ENCODE measurements around the gene SYT8.

The SYT8 gene

DNA sequence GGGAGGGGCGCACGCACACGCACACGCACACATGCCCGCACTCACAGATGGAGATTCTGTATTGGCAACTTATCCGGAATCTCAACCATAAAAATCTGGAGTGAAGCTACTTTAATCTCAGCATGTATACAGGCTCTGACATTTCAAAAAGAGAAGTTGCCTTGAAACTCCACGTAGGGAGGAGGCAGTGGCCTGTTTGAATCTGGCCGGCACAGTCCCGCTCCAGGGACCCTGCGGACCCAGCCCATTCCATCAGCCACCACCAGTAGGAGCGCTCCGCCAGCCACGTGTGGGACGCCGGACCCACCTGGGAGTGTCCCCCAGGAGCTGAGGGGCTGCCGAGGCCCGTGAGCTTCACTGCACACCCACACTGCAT lies 1.9 kb upstream of the SYT8 start:
- DNase-seq, result no peak

DNA sequence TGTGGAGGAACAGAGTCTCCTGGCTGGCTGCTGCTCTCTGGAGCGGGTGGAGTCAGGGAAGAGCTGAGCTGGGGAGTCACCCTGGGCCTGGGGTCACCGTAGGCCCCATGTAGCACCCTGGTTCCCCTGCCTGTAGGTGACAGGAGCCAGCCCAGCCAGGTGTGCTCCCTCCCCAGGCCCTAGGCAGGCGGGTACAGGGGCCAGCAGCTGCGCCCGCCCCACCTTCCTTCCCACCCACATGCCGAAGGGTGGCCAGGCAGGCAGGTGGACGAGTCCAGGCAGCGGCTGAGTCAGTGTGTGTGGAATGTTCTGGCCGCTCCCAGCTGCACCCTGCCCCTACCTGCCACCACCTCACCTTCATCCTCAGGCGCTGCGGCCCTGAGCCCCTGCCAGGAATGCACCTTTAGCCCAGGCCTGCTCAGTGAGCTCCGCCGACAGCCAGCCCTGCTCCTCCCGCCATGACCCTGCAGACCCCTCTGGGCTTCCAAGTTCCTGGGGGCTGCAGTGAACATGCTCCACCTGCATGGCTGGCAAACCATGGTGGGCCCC lies 654 bp upstream of the SYT8 start:
- no peak for DNase-seq

DNA sequence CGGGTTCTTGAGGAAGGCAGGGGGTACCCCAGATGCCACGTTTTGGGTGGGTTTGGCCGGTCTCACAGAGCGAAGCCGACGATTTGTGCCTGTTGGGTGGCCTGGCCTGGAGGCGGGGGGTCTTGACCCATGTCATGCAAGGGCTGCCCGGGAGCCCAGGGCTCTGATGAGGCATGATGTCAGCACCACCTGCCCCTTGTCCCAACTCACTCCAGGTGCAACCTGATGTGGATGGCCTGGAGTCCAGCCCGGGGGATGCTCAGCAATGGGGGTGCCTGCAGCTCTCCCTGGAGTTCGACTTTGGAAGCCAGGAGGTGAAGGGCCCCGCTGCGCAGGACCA lies 851 bp downstream of the SYT8 start:
- DNase-seq, result no peak

DNA sequence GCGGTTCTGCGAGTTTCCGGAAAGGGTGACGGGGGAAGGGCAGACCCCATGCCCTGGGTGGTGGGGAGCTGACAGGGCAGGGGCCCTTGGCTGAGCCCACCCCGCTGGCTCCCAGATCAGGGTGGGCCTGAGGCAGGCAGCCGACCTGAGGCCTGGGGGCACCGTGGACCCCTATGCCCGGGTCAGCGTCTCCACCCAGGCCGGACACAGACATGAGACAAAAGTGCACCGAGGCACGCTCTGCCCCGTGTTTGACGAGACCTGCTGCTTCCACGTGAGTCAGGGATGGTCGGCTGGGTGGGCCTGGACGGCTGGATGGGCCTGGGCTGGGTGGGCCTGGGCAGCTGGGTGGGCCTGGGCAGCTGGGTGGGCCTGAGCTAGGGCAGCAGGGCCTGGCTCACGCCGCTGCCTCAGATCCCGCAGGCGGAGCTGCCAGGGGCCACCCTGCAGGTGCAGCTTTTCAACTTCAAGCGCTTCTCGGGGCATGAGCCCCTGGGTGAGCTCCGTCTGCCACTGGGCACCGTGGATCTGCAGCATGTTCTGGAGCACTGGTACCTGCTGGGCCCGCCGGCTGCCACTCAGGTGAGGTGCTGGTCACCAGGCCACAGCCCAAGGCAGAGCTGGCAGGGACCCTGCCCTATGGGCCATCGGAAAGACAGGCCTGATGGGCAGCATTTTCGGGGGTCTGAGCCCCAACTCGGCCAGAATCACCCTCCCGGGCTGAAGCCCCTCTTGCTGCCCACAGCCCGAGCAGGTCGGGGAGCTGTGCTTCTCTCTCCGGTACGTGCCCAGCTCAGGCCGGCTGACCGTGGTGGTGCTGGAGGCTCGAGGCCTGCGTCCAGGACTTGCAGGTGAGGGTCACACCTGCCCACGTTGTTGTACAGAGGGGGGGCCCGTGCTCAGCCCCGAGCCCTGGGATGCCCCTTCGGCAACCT lies 1.5 kb downstream of the SYT8 start:
- no peak for DNase-seq

DNA sequence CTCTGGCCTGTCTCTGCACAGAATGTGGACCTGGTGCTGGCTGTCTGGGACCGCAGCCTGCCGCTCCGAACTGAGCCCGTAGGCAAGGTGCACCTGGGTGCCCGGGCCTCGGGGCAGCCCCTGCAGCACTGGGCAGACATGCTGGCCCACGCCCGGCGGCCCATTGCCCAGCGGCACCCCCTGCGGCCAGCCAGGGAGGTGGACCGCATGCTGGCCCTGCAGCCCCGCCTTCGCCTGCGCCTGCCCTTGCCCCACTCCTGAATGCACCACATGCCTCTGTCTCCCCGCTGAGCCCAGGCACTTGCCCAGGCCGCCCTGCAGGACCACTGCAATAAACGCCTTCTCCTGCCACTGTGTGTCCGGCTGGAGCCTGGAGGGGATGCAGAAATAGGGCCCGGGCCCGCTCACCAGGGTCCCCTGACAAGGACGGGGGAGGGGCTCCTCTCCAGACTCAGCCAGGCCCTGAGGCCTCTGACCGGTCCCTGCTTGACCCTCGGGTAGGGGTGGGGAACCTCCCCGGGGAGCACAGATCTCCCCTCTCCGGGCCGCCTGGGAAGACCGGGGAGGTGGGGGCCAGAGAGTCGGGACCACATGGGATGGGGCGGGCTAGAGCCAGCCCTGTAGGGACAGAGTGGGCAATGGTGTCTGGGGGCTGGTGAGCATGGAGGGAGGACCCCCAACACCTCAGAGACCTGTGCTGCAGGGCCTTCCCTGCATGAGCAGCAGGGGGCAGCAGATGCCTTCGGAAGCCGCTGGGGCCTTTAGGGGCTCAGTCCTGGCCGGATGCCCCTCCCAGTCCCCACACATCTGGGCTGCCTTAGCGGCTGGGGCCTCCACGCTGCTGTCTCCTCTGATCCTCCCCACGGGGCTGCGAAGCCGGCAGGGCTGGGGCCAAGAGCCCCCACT lies 2.6 kb downstream of the SYT8 start:
- DNase-seq, result peak; percentile 79 to 83

DNA sequence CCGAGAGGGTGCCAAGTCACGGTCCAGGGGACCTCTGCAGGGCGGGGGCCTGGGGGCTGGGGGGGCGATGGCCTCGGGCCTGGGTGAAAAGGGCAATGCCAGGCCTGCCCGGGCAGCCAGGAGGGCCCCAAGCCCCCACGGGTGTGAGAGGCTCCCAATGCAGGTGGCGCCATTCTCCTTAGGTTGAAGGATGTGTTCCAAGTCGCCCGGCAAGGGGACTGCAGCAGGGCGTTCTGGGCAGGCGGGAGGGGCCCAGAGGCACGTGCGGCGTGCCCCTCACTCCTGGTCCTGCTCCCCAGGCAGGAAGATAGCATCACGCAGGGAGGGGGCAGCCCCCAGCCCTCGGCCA lies 3.3 kb downstream of the SYT8 start:
- no peak for DNase-seq

DNA sequence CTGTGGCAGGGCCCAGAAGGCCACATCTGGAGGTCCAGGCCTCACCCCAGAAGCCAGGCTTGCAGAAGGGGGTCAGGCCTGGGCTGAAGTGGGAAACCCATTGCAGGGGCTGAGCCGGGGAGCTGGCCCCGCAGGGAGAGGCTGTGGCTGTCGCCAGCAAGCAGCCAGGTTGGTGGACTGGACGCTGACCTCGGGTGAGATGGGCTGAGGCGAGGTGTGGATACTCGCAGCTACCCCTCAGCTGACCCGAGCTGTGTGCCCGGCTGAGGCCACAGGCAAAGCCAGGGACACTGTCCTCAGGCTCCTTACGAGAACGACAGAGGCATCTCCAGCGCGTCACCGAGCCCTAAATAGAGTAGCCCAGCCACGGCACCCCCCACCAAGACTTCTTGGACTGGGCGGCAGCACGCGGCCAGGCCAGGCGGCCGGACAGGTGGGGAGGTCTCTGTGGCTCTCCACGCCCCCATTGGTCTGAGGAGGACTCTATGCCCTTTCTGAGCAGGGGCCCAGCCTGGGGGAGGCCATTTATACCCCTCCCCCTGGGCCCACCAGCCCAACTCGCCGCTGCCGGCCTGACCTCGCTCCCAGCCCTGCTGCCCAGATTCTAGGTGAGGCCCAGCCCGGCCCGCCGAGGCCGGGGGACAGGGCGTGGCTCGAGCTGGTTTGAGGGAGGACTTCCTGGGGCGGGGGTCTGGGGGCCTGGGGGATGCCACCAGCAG lies 3.8 kb downstream of the SYT8 start, which contains the start of gene TNNI2:
Gene TNNI2, plus strand, starts transcription at position 556 of the 719 bp plus-strand sequence. CDS start 716 bp downstream, outside the sequence.
- DNase-seq, result no peak

DNA sequence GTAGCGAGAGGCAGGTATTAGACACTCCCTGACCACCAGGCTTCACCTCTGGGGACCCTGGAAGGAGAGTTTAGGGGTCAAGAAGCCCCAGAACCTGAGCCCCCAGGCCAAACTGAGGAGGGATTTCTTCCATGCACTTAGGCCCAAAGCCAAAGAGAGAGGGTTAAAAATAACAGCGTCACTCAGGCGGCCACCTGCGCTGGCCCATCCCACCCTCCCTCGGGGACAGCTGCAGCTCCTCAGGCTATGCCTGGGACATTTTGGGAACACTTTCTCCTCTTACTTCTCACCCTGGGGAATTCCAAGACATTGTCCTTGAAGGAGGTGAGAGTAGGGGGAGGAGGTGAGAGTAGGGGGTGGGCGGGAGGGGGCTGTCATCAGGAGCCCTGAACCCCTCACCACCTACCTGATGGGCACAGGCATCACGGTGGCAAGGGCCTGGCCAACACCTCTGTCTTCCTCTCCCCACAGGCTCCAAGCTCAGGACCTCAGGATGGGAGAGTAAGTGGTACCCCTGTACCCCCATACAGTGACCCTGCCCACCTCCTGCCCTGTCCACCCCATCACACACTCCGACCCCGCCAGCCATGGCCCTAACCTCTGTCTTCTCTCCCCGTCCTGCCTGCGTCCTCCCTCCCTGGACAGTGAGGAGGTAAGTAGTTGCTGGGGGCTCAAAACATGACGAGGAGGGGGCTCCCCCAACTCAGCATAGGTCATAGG lies 4.6 kb downstream of the SYT8 start:
- no peak for DNase-seq

DNA sequence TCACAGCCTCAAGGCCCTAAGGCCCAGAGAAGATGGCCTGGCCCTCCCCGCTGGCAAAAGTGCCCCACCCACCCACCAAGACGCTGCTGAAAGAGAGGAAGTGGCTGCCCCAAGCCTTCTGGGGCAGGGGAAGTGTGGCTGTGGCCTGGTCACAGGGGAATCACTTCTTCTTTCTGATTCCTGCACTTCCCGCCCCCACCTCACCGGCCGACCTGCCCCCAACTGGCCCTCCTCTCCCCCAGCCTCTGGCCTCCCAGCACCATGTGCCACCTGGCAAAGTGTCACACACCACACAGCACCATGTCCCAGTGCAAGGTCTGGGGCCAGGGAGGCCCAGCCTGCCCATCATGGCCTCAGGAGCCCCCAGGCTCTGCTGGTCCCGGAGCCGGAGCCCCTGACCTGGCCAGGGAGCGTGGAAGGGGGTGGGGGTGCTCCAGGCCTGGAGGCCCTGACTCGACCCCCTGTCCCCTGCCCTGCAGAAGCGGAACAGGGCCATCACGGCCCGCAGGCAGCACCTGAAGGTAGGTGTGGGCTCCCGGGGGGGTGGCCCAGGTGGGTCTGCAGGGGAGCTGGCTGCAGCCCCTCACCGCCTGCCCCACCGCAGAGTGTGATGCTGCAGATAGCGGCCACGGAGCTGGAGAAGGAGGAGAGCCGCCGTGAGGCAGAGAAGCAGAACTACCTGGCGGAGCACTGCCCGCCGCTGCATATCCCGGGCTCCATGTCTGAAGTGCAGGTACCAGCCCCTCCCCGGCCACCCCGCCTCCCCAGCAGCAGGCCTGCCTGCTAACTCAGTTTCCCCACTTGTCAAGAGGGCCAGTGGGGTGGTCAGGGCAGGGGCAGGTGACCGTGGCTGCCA lies 5.4 kb downstream of the SYT8 start:
- DNase-seq, result no peak

DNA sequence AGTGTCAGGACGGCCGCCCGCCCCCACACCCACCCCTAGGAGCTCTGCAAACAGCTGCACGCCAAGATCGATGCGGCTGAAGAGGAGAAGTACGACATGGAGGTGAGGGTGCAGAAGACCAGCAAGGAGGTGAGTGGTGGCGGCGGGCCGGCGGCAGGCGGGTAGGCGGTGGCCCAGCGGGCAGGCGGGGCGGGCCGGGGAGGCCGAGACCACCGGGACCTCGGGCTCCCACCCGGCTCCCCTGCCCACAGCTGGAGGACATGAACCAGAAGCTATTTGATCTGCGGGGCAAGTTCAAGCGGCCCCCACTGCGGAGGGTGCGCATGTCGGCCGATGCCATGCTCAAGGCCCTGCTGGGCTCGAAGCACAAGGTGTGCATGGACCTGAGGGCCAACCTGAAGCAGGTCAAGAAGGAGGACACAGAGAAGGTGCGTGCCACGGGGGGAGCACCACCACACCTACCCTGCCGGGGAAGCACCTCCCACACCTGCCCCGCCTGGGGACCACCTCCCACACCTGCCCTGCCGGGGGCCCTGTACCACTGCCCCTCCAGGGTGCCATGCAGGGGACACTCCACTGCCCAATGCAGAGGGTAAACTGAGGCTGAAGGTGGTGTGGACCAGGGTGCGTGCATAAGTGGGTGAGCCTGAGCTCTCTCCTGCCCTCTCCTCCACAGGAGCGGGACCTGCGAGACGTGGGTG lies 6.1 kb downstream of the SYT8 start:
- DNase-seq, result no peak

DNA sequence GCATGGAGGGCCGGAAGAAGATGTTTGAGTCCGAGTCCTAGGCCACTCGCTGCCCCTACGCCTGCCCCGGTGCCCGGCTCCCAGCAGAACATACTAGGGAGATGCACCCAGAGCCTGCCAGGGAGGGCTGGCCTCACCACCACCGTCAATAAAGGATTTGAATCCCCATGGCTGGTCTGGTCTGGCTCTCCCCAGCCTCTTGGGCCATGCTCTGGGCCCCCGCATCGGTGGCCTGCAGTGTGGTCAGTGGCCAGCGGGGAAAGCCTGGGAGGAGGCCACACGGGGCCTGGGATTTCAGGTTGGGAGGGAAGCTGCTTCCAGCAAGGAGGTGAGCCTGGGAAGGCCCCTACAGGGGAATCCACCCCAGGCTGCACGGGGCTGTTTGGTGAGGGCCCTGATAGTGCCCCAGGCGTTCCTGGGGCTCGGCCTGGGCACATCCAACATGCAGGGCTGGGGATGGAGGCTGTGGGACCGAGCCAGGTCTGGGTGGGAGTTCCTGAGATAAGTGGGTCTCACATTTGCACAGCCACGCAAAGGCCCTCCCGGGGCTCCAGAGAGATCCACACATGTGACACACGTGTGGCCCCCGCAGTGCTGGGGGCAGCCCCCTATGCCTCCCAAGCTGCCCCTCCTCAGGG lies 6.8 kb downstream of the SYT8 start:
- DNase-seq, result no peak

DNA sequence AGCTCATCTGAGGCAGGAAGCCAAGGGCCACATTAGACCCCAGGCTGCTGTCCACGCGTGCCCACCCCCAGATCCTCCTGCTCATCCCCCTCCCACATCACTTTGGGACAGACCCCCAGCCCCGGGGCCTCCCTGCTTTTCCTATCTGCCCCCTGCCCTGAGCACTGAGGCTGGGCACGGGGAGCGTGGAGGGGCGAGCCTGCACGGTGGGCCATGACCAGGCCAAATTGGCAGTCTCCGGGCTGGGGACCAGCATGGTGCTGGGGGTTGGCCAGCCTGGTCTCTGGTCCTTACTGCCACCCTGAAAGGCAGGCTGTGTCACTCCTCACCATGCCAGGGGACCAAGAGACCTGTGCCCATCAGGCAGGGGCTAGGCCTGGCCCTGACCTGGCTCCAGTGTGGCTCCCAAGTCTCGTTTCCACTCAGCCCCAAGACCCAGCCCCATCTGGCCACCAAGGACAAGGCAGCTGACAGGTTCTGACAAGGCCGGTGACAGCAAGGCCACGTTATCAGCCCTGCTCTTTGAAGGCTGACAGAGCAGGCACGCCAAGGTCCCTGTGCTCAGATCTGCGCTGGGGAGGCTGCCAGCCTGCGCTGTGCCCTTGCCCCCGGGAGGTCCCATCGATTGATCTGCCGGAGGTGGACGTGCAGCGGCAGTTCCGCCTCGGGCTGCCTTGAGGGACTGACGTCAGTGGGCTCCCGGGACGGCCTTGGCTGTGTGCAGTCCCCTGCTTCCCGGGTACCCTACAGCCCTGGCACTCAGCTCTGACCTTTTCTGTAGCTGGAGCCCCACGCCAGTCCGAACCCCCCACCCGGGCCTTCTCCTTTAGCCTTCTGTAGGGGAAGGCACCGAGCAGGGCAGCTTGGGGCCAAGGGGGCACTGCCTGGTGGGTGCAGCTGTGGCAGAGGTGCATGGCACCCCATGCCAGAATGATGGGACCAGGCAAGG lies 7.6 kb downstream of the SYT8 start:
- DNase-seq, result no peak

DNA sequence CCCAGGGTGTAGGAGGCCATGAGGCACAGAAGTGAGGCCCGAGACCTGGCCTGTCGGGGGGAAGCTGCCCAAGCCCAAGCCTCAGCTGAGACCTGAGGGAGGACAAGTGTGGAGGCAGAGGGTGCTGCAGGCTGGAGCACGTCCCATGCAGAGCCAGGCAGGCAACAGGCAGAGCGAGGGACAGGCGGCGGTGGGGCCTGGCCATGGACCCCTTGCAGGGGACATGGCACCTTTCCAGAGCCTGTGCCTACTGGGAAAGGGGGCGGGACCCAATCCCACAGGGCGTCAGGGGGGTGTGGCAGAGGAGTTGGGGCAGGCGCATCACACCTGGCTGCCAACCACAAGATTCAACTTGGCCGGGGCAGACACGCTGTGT lies 8.3 kb downstream of the SYT8 start:
- no peak for DNase-seq

DNA sequence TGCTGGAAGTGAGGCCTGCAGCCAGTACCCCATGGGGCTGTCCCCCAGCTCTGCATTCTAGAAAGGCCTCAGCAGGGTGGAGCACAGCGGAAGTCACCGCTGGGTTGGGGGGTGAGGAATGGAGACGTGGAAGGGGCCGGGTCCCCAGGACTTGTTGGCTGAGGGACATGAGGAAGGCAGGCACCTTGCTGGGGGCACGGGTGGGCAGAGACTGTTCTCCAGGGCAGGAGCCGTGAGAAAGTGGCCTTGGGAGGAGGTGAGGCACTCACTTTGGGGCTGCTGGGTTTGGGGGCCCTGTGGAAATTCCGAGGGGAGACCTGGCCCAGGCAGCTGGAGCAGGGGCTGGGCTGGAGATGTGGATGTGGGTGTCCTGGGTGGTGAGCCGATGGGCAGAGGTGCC lies 9.0 kb downstream of the SYT8 start:
- DNase-seq, result no peak

DNA sequence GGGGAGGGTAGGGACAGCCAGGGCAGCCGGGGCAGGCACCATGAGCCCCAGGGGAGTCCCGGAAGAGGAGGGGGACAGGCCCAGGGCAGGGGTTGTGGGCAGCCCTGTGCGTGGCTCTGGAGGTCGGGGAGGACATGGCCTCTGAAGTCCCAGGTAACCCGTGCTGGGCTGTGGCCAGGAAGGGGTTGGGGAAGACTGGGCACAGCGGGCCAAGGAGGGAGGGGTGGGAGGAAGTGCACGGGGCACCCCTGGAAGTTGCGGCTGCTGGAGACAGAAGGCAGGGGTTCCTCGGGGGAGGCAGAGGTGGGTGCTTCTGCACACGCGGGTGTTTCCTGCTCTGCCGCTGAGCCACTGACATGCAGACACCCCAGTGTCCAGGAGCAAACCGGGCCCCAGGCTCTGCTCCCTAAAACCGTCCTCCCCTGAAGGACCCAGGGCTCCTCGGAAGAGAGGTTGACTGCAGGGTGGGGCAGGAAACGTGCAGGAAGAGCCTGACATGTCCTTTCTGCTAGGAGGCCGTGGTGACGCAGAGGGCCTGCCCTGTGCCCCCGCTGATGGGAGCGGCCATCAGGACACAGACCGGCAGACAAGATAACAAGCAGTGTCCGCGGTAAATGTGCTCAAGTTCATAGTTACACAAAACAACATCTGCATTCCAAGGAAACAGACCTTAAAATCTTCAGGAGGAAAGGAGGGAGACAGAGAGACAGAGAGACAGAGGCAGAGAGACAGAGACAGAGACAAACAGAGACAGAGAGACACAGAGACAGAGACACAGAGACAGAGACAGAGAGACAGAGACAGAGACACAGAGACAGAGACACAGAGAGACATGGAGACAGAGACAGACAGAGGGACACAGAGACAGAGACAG lies 9.7 kb downstream of the SYT8 start:
- peak; percentile 50 to 63 for DNase-seq

DNA sequence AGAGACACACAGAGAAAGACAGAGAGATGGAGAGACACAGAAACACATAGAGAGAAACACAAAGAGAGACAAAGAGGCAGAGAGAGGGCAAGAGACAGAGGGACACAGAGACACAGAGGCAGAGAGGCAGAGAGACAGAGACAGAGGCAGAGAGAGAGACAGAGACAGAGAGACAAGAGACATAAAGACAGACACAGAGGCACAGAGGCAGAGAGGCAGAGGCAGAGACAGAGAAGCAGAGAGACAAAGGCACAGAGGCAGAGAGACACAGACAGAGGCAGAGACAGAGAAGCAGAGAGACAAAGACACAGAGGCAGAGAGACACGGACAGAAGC lies 10.3 kb downstream of the SYT8 start:
- DNase-seq, result no peak

DNA sequence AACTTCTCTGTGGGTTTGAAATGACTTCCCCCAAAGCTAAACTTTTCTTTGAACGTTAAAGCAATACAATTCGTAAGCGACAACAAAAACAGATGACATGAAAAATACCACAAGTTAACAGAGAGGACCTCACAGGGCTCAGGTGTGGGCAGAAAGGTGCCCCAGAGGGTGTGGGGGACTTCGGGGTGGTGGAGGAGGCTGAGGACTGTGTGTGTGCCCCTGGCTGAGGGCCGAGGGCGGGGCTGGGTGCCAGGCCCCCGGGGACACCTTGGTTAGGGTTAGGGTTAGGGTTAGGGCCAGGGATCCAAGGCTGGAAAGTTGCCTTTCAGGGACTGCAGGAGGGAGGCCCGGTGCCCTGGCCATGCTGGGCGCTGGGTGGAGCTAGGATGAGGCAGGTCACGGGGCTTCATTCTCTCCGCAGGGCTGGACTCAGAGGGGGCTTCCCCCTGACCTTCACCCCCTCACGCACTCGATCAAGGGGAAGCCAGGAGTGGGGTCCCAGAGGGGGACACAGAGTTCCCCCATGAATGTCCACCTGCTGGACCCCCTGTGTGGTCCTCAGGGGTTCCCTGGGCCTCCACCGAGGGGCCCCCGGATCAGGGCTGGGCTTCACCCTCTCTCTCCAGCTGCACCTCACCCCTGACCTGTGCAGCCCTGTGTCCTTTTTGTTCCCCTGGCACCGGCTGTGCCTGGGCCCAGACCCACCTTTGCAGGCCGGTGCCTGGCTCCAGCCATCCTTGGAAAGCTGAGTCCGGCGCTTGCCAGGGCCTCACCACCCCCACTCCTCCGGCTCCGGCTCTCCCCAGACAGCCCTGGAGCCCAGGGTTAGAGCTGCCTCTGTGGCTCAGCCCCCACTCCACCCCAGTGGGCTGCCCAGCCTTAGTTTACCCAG lies 11.0 kb downstream of the SYT8 start:
- DNase-seq, result no peak

All from activated CD4-positive, alpha-beta T cell treated with anti-CD3 and anti-CD28 coated beads, Interleukin-2, amount 50 U/mL, for 48 hours (primary cell).